DOHH2 (cell line): ENCODE measurements around the gene COL25A1.

Experiments used
- EZH2phosphoT487 ChIP-seq: fragments of 200-600 bp; sonication (generic); IDR thresholded peaks from 2 replicates; pipeline ENCODE4 v1.6.1; 2017; ENCODE audit warnings: borderline replicate concordance, mild to moderate bottlenecking, antibody characterized with exemption, low read length, moderate library complexity, mixed read lengths
- TF ChIP-seq, protein P1 (sequence below): fragments of 200-600 bp; sonication (generic); IDR thresholded peaks from one replicate; pipeline ENCODE4 v1.5.1; 2014; ENCODE audit warnings: antibody characterized with exemption, mild to moderate bottlenecking, low read depth, low read length; ENCODE audit not compliant: poor library complexity, severe bottlenecking

DNA sequence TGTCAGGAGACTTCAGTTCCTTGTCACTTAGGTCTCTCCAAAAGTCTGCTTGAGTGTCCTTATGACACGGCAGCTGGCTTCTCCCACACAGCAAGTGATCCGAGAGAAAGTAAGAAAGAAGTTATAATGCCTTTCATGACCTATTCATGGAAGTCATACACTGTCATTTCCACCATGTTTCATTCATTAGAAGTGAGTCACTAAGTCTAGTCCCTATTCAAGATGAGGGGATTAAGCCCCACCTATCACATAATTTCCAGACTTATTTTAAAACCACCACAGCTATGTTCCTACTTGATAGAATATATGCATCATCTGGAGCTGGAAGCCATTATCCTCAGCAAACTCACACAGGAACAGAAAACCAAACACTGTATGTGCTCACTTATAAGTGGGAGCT is 25.2 kb upstream of the COL25A1 start:
- TF ChIP-seq, protein P1, sequence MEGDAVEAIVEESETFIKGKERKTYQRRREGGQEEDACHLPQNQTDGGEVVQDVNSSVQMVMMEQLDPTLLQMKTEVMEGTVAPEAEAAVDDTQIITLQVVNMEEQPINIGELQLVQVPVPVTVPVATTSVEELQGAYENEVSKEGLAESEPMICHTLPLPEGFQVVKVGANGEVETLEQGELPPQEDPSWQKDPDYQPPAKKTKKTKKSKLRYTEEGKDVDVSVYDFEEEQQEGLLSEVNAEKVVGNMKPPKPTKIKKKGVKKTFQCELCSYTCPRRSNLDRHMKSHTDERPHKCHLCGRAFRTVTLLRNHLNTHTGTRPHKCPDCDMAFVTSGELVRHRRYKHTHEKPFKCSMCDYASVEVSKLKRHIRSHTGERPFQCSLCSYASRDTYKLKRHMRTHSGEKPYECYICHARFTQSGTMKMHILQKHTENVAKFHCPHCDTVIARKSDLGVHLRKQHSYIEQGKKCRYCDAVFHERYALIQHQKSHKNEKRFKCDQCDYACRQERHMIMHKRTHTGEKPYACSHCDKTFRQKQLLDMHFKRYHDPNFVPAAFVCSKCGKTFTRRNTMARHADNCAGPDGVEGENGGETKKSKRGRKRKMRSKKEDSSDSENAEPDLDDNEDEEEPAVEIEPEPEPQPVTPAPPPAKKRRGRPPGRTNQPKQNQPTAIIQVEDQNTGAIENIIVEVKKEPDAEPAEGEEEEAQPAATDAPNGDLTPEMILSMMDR = no peak
- no peak for TF ChIP-seq EZH2phosphoT487
